GM12878 (cell line): ENCODE results near the gene POMP.

ENCODE experiments used
- BRCA1 ChIP-seq: IDR thresholded peaks from 2 replicates; pipeline ENCODE4 v1.6.1; 2011; ENCODE audit warnings: low read depth, low read length, improper control_type of control experiment
- CEBPB ChIP-seq, 2 experiments: fragments of 150-350 bp in 1 of 2; IDR thresholded peaks; 2 replicates each; pipeline ENCODE4 v1.6.1; 2012 to 2014; ENCODE audit warnings: low read depth in 2 of 2, low read length in 2 of 2, borderline replicate concordance in 1 of 2, inconsistent platforms in 1 of 2
- CHD1 ChIP-seq: IDR thresholded peaks from 2 replicates; pipeline ENCODE4 v1.6.1; 2012; ENCODE audit warnings: low read depth, low read length, improper control_type of control experiment
- E2F4 ChIP-seq: IDR thresholded peaks from 2 replicates; pipeline ENCODE4 v1.6.1; 2012; ENCODE audit warnings: low read depth, low read length, improper control_type of control experiment
- EZH2 ChIP-seq: IDR thresholded peaks from 2 replicates; pipeline ENCODE4 v1.6.1; 2012; ENCODE audit warnings: low read depth, mild to moderate bottlenecking, control low read depth, inconsistent platforms, low read length, borderline replicate concordance; ENCODE audit not compliant: control insufficient read depth
- IKZF1 ChIP-seq: fragments of 450-650 bp; conservative IDR thresholded peaks from 2 replicates; pipeline ENCODE4 v1.6.1; 2017; ENCODE audit warnings: antibody characterized with exemption, mild to moderate bottlenecking
- PAX8 ChIP-seq: fragments of 450-650 bp; IDR thresholded peaks from 2 replicates; pipeline ENCODE4 v1.6.1; 2017; ENCODE audit warnings: mild to moderate bottlenecking, moderate library complexity
- REST ChIP-seq: IDR thresholded peaks from 2 replicates; pipeline ENCODE4 v1.6.1; 2012; ENCODE audit warnings: mild to moderate bottlenecking, low read depth, low read length
- TCF7 ChIP-seq: IDR thresholded peaks from 2 replicates; pipeline ENCODE4 v1.6.1; 2014; ENCODE audit warnings: antibody characterized with exemption, borderline replicate concordance
- USF2 ChIP-seq: IDR thresholded peaks from 2 replicates; pipeline ENCODE4 v1.6.1; 2011; ENCODE audit warnings: low read depth, low read length, improper control_type of control experiment, borderline replicate concordance

GRCh38 chr13:28628241-28628640, 30.7 kb upstream of the POMP start:
- TF ChIP-seq E2F4 (no peak), PAX8 (no peak), USF2 (no peak), IKZF1 (no peak), EZH2 (no peak), BRCA1 (no peak), CHD1 (no peak), REST (no peak), TCF7 (no peak), CEBPB (IDR thresholded peaks at IDR 0.05; ENCODE audit: borderline replicate concordance in 1 of 2, low read depth in 2 of 2, low read length in 2 of 2) (no peak)
